NB4 (cell line): Measurements from ENCODE around the gene DAPL1.

Source experiments
- DNase-seq: peaks from one replicate; pipeline ENCODE4 v3.0.0; 2010; ENCODE audit warnings: low read depth
- H3K4me3 ChIP-seq: one replicate; pipeline ENCODE4 v1.5.1; 2011; ENCODE audit warnings: mild to moderate bottlenecking, low read depth, low read length, moderate library complexity
- CTCF ChIP-seq: IDR thresholded peaks from one replicate; pipeline ENCODE4 v1.5.1; 2012; ENCODE audit warnings: low read depth, low read length
- MAX ChIP-seq: IDR thresholded peaks from 2 replicates; pipeline ENCODE4 v1.6.1; 2011; ENCODE audit warnings: low read depth, low read length
- MYC ChIP-seq: IDR thresholded peaks from 2 replicates; pipeline ENCODE4 v1.6.1; 2011; ENCODE audit warnings: low read depth, low read length
- POLR2A ChIP-seq: IDR thresholded peaks from 2 replicates; pipeline ENCODE4 v1.6.1; 2011; ENCODE audit warnings: mild to moderate bottlenecking; ENCODE audit not compliant: insufficient read length; ENCODE audit errors: extremely low read depth

DAPL1 gene

GRCh38 chr2:158806941-158807340 lies 11.8 kb downstream of the DAPL1 start:
- no peak for DNase-seq
- H3K4me3 ChIP-seq = no peak overlapping the region
- no peak for TF ChIP-seq MYC
- no peak for TF ChIP-seq MAX
- no peak for TF ChIP-seq CTCF
- TF ChIP-seq POLR2A = no peak

- H3K4me3 ChIP-seq = no peak overlapping the region
- no peak for DNase-seq
- TF ChIP-seq MAX (no peak), POLR2A (no peak), MYC (no peak), CTCF (no peak)
Observed at GRCh38 chr2:158808426-158808825, 13.3 kb downstream of the DAPL1 start.

GRCh38 chr2:158809816-158810215 lies 14.7 kb downstream of the DAPL1 start:
- H3K4me3 ChIP-seq = no peak overlapping the region
- no peak for TF ChIP-seq MYC
- TF ChIP-seq MAX = no peak
- TF ChIP-seq POLR2A = no peak
- TF ChIP-seq CTCF = no peak
- DNase-seq = no peak

GRCh38 chr2:158810731-158811460 lies 15.8 kb downstream of the DAPL1 start:
- DNase-seq = no peak
- H3K4me3 ChIP-seq = no peak overlapping the region
- no peak for TF ChIP-seq POLR2A
- TF ChIP-seq MAX = no peak
- no peak for TF ChIP-seq MYC
- TF ChIP-seq CTCF = no peak

- no peak overlapping the region for H3K4me3 ChIP-seq
- DNase-seq = no peak
- no peak for TF ChIP-seq MYC
- TF ChIP-seq CTCF = no peak
- no peak for TF ChIP-seq MAX
- TF ChIP-seq POLR2A = no peak
Observed at GRCh38 chr2:158815166-158815565, 20.0 kb downstream of the DAPL1 start.
